Measurements from ENCODE around the gene SETD5. TPM values are rescaled to one million over a fixed set of nuclear protein-coding genes. Genes with fewer than 3 reads are reported as not detected.

Gene SETD5
- polyA plus RNA-seq, 1 donor (not counting 4 experiments of a cell fraction or from before 2014, with no cell fraction given), result 37.8 TPM

- Histone ChIP-seq H3K4me2 (ENCODE audit: control insufficient read depth, extremely low read depth, insufficient read depth, low read depth, low read length) (no peak overlapping the region), H3K36me3 (ENCODE audit: control insufficient read depth in 2 of 2, extremely low read depth in 1 of 2, insufficient read depth in 2 of 2, low read length in 2 of 2) (no peaks in the 10 kb centered on the region), H3K9ac (ENCODE audit: control insufficient read depth, extremely low read depth, insufficient read depth, low read length) (no peak overlapping the region), H3K4me1 (ENCODE audit: control insufficient read depth, extremely low read depth, insufficient read depth, low read length) (no peaks in the 10 kb centered on the region), H3K4me3 (ENCODE audit: control insufficient read depth in 2 of 3, extremely low read depth in 1 of 3, insufficient read depth in 2 of 3, low read depth in 1 of 3, low read length in 3 of 3) (no peak overlapping the region), H3K27ac (ENCODE audit: control insufficient read depth, insufficient read depth, low read length) (no peak overlapping the region), H3K9me3 (ENCODE audit: control insufficient read depth, low read depth, low read length) (no peaks in the 10 kb centered on the region), H3K27me3 (ENCODE audit: control insufficient read depth, extremely low read depth, insufficient read depth, low read length) (peaks cover 21% of the 10 kb centered on the region), H3K9me1 (ENCODE audit: control insufficient read depth, extremely low read depth, insufficient read depth, low read length) (no peaks in the 10 kb centered on the region), H4K20me1 (ENCODE audit: control insufficient read depth, extremely low read depth, insufficient read depth, low read length) (no peaks in the 10 kb centered on the region), H2AFZ (ENCODE audit: control insufficient read depth, low read length) (no peak overlapping the region), H3K79me2 (ENCODE audit: control insufficient read depth, insufficient read depth, low read length) (no peaks in the 10 kb centered on the region)
- TF ChIP-seq CTCF (optimal IDR thresholded peaks at IDR 0.05 in 1 of 3, IDR thresholded peaks at IDR 0.05 in 1 of 3, conservative IDR thresholded peaks at IDR 0.05 in 1 of 3; ENCODE audit: extremely low read depth in 1 of 3, insufficient read depth in 2 of 3, low read length in 3 of 3) (no peak), EZH2 (IDR thresholded peaks at IDR 0.05; ENCODE audit: low read length) (no peak)
- FAIRE-seq (no peak), DNase-seq (ENCODE audit: low read depth, low spot score) (no peak)
- dilution Hi-C loops (cut with MboI; ENCODE audit: extremely low pct_ligation_motif_present, low sequenced_read_pairs), result no loop called here
Observed at GRCh38 chr3:9512456-9513045, 115.1 kb downstream of the SETD5 start.

GRCh38 chr3:9514306-9514705 lies 116.9 kb downstream of the SETD5 start:
- TF ChIP-seq CTCF (optimal IDR thresholded peaks at IDR 0.05 in 1 of 3, IDR thresholded peaks at IDR 0.05 in 1 of 3, conservative IDR thresholded peaks at IDR 0.05 in 1 of 3; ENCODE audit: extremely low read depth in 1 of 3, insufficient read depth in 2 of 3, low read length in 3 of 3), result no peak
- TF ChIP-seq EZH2 (IDR thresholded peaks at IDR 0.05; ENCODE audit: low read length), result no peak
- Histone ChIP-seq H3K27ac (ENCODE audit: control insufficient read depth, insufficient read depth, low read length) (no peak overlapping the region), H3K4me3 (ENCODE audit: control insufficient read depth in 2 of 3, extremely low read depth in 1 of 3, insufficient read depth in 2 of 3, low read depth in 1 of 3, low read length in 3 of 3) (no peak overlapping the region), H3K9me1 (ENCODE audit: control insufficient read depth, extremely low read depth, insufficient read depth, low read length) (no peaks in the 10 kb centered on the region), H3K79me2 (ENCODE audit: control insufficient read depth, insufficient read depth, low read length) (no peaks in the 10 kb centered on the region), H3K27me3 (ENCODE audit: control insufficient read depth, extremely low read depth, insufficient read depth, low read length) (peaks cover 3% of the 10 kb centered on the region), H3K4me2 (ENCODE audit: control insufficient read depth, extremely low read depth, insufficient read depth, low read depth, low read length) (no peak overlapping the region), H3K36me3 (ENCODE audit: control insufficient read depth in 2 of 2, extremely low read depth in 1 of 2, insufficient read depth in 2 of 2, low read length in 2 of 2) (no peaks in the 10 kb centered on the region), H3K9me3 (ENCODE audit: control insufficient read depth, low read depth, low read length) (no peaks in the 10 kb centered on the region), H4K20me1 (ENCODE audit: control insufficient read depth, extremely low read depth, insufficient read depth, low read length) (no peaks in the 10 kb centered on the region), H3K4me1 (ENCODE audit: control insufficient read depth, extremely low read depth, insufficient read depth, low read length) (no peaks in the 10 kb centered on the region), H3K9ac (ENCODE audit: control insufficient read depth, extremely low read depth, insufficient read depth, low read length) (no peak overlapping the region), H2AFZ (ENCODE audit: control insufficient read depth, low read length) (no peak overlapping the region)
- dilution Hi-C loops (cut with MboI; ENCODE audit: extremely low pct_ligation_motif_present, low sequenced_read_pairs), result no loop called here
- FAIRE-seq (no peak), DNase-seq (ENCODE audit: low read depth, low spot score) (no peak)
